HepG2 (cell line): ENCODE results near the gene ENSA. TPM values are rescaled to one million over a fixed set of nuclear protein-coding genes. Genes with fewer than 3 reads are reported as not detected.

ENCODE experiments used
- CENPT ChIP-seq: sonication (generic); formaldehyde crosslinking; IDR thresholded peaks from 2 replicates; pipeline ENCODE4 v1.8.0; 2022; ENCODE audit warnings: low read depth, mild to moderate bottlenecking, moderate library complexity, missing genetic modification reagents
- CHCHD3 ChIP-seq: sonication (generic); formaldehyde crosslinking; IDR thresholded peaks from 2 replicates; pipeline ENCODE4 v1.8.0; 2022; ENCODE audit warnings: mild to moderate bottlenecking, missing genetic modification reagents, moderate library complexity
- CSRNP2 ChIP-seq: sonication (generic); formaldehyde crosslinking; conservative IDR thresholded peaks from 2 replicates; pipeline ENCODE4 v1.8.0; 2022; ENCODE audit warnings: low read depth, missing genetic modification reagents
- EEA1 ChIP-seq: sonication (generic); formaldehyde crosslinking; IDR thresholded peaks from 2 replicates; pipeline ENCODE4 v1.5.1; 2020; ENCODE audit warnings: mild to moderate bottlenecking, missing genetic modification reagents, borderline replicate concordance
- FOXK1 ChIP-seq: sonication (generic); formaldehyde crosslinking; IDR thresholded peaks from 2 replicates; pipeline ENCODE4 v1.4.0; 2020; ENCODE audit warnings: low read depth, missing genetic modification reagents, borderline replicate concordance
- MAZ ChIP-seq, 2 experiments: sonication (generic) in 1 of 2; formaldehyde crosslinking in 1 of 2; IDR thresholded peaks; 2 replicates each; pipeline versions ENCODE4 v1.5.0 to v1.6.1; 2012 to 2020; ENCODE audit warnings: low read depth in 2 of 2, mild to moderate bottlenecking in 2 of 2, borderline replicate concordance in 1 of 2, improper control_type of control experiment in 1 of 2, low read length in 1 of 2, missing genetic modification reagents in 1 of 2, moderate library complexity in 1 of 2
- PAXIP1 ChIP-seq: sonication (generic); formaldehyde crosslinking; conservative IDR thresholded peaks from 2 replicates; pipeline ENCODE4 v1.4.0; 2020; ENCODE audit warnings: mild to moderate bottlenecking, missing genetic modification reagents, moderate library complexity
- PRPF4 ChIP-seq: fragments of 200-400 bp; formaldehyde crosslinking; IDR thresholded peaks from 2 replicates; pipeline ENCODE4 v1.6.1; 2016; ENCODE audit warnings: low read length, low read depth; ENCODE audit not compliant: poor library complexity, severe bottlenecking
- SIX1 ChIP-seq: sonication (generic); formaldehyde crosslinking; IDR thresholded peaks from 2 replicates; pipeline ENCODE4 v1.4.0; 2020; ENCODE audit warnings: missing genetic modification reagents, borderline replicate concordance
- SRY ChIP-seq: sonication (generic); formaldehyde crosslinking; IDR thresholded peaks from 2 replicates; pipeline ENCODE4 v1.8.0; 2022; ENCODE audit warnings: mild to moderate bottlenecking, missing genetic modification reagents
- U2AF2 ChIP-seq: fragments of 200-400 bp; formaldehyde crosslinking; IDR thresholded peaks from 2 replicates; pipeline ENCODE4 v1.6.1; 2017; ENCODE audit warnings: low read depth, mild to moderate bottlenecking, low read length
- ZBTB2 ChIP-seq: sonication (generic); formaldehyde crosslinking; IDR thresholded peaks from 2 replicates; pipeline ENCODE4 v1.8.0; 2022; ENCODE audit warnings: low read depth, missing genetic modification reagents
- ZFY ChIP-seq: sonication (generic); formaldehyde crosslinking; IDR thresholded peaks from 2 replicates; pipeline ENCODE4 v1.4.0; 2020; ENCODE audit warnings: missing genetic modification reagents
- ZNF124 ChIP-seq: sonication (generic); formaldehyde crosslinking; IDR thresholded peaks from 2 replicates; pipeline ENCODE4 v1.4.0; 2020; ENCODE audit warnings: missing genetic modification reagents
- ZNF576 ChIP-seq: sonication (generic); formaldehyde crosslinking; IDR thresholded peaks from 2 replicates; pipeline ENCODE4 v1.4.0; 2020; ENCODE audit warnings: mild to moderate bottlenecking, missing genetic modification reagents
- ZNF75D ChIP-seq: sonication (generic); formaldehyde crosslinking; IDR thresholded peaks from 2 replicates; pipeline ENCODE4 v1.8.1; 2023; ENCODE audit warnings: missing genetic modification reagents, mild to moderate bottlenecking, borderline replicate concordance
- ZNF839 ChIP-seq: sonication (generic); formaldehyde crosslinking; IDR thresholded peaks from 2 replicates; pipeline ENCODE4 v1.4.0; 2020; ENCODE audit warnings: missing genetic modification reagents, mild to moderate bottlenecking, borderline replicate concordance
- polyA plus RNA-seq, 8 experiments: library from polyadenylated mRNA; depleted of rRNA in 3 of 8; stranded (reverse) in 7 of 8; unstranded in 1 of 8; fragments of >200 nt; fragmentation: Illumina TruSeq in 4 of 8; extraction: Trizol in 4 of 8; gene quantifications; 2 replicates each; pipeline versions ENCODE4 v1.2.1 to v1.2.3, GENCODE V29; 2011 to 2016; ENCODE audit warnings: low read depth in 4 of 8, missing spikeins in 1 of 8, mixed read lengths in 1 of 8; ENCODE audit not compliant: insufficient read depth in 1 of 8
- total RNA-seq, 5 experiments: library from RNA; depleted of rRNA; stranded (reverse); fragments of >200 nt; fragmentation: Illumina TruSeq; extraction: Trizol; gene quantifications; 2 replicates each; pipeline ENCODE4 v1.2.3, GENCODE V29; 2016; ENCODE audit warnings: low read depth in 1 of 5

Gene ENSA
- total and polyA plus RNA-seq, 2 of the 13 experiments (the other 11 are each of a cell fraction or from before 2014, with no cell fraction given), result 54.5 to 111 TPM

GRCh38 chr1:150579110-150579944 is 50.1 kb downstream of the ENSA start, which contains the start of gene MCL1 (continued):
- TF ChIP-seq CSRNP2 (CRISPR knock-in tag) (no peak), PRPF4 (peak; percentile 16), FOXK1 (CRISPR knock-in tag) (no peak), ZNF576 (no peak), ZBTB2 (CRISPR knock-in tag) (no peak), CENPT (CRISPR knock-in tag) (no peak), SRY (no peak), CHCHD3 (CRISPR knock-in tag) (peak; percentile 51; the same call in 1 of the 2 replicates), ZNF124 (CRISPR knock-in tag) (no peak), EEA1 (CRISPR knock-in tag) (peak; percentile 73; the same call in 1 of the 2 replicates), ZFY (CRISPR knock-in tag) (peak; percentile 91), U2AF2 (no peak), ZNF75D (CRISPR knock-in tag) (no peak), ZNF839 (CRISPR knock-in tag) (no peak; the same call in 1 of the 2 replicates), MAZ (IDR thresholded peaks at IDR 0.05; ENCODE audit: borderline replicate concordance, low read depth, low read length) (0 out of 2 replicates have a peak, but pooled peaks have one; percentile 21), MAZ (CRISPR knock-in tag; IDR thresholded peaks at IDR 0.05; ENCODE audit: low read depth) (peak; percentile 49; the same call in 1 of the 2 replicates), SIX1 (CRISPR knock-in tag) (no peak), PAXIP1 (peak; percentile 39; the same call in 1 of the 2 replicates)
